GM19467 (cell line): ENCODE data around the gene ARAP1.

Experiments
- ATAC-seq: cut with Tn5 transposase; IDR thresholded peaks from one replicate; pipeline ENCODE4 v1.9.1; 2021; ENCODE audit warnings: mild to moderate bottlenecking, moderate library complexity; ENCODE audit not compliant: unreplicated experiment

The ARAP1 gene

GRCh38 chr11:72668629-72669347 is 83.4 kb downstream of the ARAP1 start:
- ATAC-seq, result no peak

GRCh38 chr11:72665911-72666472 is 86.2 kb downstream of the ARAP1 start:
- ATAC-seq, result no peak

- no peak for ATAC-seq
Measured at GRCh38 chr11:72662036-72662435, 90.2 kb downstream of the ARAP1 start.

GRCh38 chr11:72661486-72661885 is 90.7 kb downstream of the ARAP1 start:
- ATAC-seq, result no peak

- ATAC-seq, result no peak
Measured at GRCh38 chr11:72658989-72659640, 93.1 kb downstream of the ARAP1 start.

- no peak for ATAC-seq
Measured at GRCh38 chr11:72657411-72658100, 94.7 kb downstream of the ARAP1 start.

GRCh38 chr11:72655896-72656464 is 96.2 kb downstream of the ARAP1 start:
- ATAC-seq, result no peak

GRCh38 chr11:72655014-72655413 is 97.2 kb downstream of the ARAP1 start:
- ATAC-seq, result no peak

GRCh38 chr11:72653649-72654048 is 98.6 kb downstream of the ARAP1 start:
- ATAC-seq, result no peak

- ATAC-seq, result no peak
Measured at GRCh38 chr11:72652873-72653630, 99.2 kb downstream of the ARAP1 start.

GRCh38 chr11:72652133-72652532 is 100.1 kb downstream of the ARAP1 start:
- ATAC-seq, result no peak

GRCh38 chr11:72649215-72649976 is 102.8 kb downstream of the ARAP1 start:
- no peak for ATAC-seq

GRCh38 chr11:72648384-72649136 is 103.6 kb downstream of the ARAP1 start:
- ATAC-seq, result no peak

GRCh38 chr11:72647882-72648281 is 104.3 kb downstream of the ARAP1 start:
- no peak for ATAC-seq

GRCh38 chr11:72646472-72646871 is 105.7 kb downstream of the ARAP1 start:
- no peak for ATAC-seq

- no peak for ATAC-seq
Measured at GRCh38 chr11:72646024-72646423, 106.2 kb downstream of the ARAP1 start.

- no peak for ATAC-seq
Measured at GRCh38 chr11:72643547-72643946, 108.7 kb downstream of the ARAP1 start.

- no peak for ATAC-seq
Measured at GRCh38 chr11:72642884-72643522, 109.2 kb downstream of the ARAP1 start.
